Choroid plexus epithelial cell (primary cell): ENCODE measurements around the gene C1R.

Source experiments
- DNase-seq: peaks from one replicate; pipeline ENCODE4 v3.0.0-alpha.2; 2010; ENCODE audit warnings: low read depth
- H3K4me3 ChIP-seq: 2 replicates; pipeline ENCODE4 v1.5.1; 2011; ENCODE audit warnings: low read depth, mild to moderate bottlenecking, control low read depth, low read length, moderate library complexity
- TF ChIP-seq, protein P1 (sequence below): conservative IDR thresholded peaks from 2 replicates; pipeline ENCODE4 v1.5.1; 2011; ENCODE audit warnings: low read depth, mild to moderate bottlenecking, control low read depth, inconsistent platforms, low read length, moderate library complexity

C1R gene

DNA sequence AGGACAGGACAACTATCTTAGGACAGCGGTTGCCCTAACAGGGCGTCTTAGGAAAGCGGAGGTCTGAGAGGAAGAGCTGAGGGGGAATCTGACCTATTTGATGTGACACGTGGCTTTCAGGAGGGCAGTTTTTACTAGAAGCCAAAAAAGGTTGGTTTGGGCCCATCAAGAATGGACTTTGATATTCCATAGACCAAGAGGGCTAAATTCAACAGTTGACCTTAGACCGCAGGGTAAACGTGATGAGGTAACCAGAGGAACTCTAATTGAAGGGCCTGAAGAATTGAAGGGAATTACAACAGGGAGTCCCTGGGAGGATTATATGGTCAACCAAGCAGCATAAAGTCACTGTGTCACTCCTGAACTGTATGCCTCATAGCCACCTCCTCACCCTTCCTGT lies 20.2 kb downstream of the C1R start:
- DNase-seq, result no peak
- no peak overlapping the region for H3K4me3 ChIP-seq
- TF ChIP-seq, protein P1, sequence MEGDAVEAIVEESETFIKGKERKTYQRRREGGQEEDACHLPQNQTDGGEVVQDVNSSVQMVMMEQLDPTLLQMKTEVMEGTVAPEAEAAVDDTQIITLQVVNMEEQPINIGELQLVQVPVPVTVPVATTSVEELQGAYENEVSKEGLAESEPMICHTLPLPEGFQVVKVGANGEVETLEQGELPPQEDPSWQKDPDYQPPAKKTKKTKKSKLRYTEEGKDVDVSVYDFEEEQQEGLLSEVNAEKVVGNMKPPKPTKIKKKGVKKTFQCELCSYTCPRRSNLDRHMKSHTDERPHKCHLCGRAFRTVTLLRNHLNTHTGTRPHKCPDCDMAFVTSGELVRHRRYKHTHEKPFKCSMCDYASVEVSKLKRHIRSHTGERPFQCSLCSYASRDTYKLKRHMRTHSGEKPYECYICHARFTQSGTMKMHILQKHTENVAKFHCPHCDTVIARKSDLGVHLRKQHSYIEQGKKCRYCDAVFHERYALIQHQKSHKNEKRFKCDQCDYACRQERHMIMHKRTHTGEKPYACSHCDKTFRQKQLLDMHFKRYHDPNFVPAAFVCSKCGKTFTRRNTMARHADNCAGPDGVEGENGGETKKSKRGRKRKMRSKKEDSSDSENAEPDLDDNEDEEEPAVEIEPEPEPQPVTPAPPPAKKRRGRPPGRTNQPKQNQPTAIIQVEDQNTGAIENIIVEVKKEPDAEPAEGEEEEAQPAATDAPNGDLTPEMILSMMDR, result no peak

DNA sequence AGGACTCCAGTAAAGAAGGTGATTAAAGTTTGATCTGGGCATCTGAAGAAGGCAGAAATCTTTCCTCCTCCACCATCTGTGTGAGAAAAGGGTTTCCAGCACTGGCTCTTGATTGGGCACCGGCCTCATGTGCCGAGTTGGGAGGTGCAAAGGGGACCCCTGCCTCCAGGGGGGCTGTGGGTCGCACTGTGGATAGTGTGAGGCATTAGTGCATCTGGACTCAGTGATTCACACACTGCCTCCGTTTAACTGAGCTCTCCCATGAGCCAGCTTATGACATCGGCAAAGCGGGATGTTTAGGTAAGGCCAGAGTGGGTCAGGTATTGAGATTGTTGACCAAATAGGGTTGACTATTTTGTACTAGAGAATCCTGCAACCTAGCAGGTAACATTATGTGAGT lies 22.9 kb downstream of the C1R start:
- H3K4me3 ChIP-seq, result no peak overlapping the region
- TF ChIP-seq, protein P1, result no peak
- DNase-seq, result no peak

DNA sequence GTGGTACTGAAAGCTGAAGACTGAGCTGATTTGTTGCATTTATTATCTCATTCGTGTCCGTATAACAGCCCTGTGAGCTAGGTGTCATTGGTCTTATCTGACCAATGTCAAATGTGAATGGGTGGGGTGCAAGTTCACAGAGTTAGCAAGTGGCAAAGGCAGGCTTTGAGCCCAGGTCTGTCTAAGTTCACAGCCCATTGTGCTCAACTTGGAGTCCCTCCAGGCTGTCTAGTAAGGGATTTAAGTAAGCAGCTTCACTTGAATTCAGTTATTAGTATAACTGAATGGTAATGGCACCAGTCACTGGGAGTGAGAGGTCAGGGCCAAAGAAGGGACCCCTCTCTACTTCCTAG lies 23.3 kb downstream of the C1R start:
- TF ChIP-seq, protein P1, result no peak
- DNase-seq, result no peak

DNA sequence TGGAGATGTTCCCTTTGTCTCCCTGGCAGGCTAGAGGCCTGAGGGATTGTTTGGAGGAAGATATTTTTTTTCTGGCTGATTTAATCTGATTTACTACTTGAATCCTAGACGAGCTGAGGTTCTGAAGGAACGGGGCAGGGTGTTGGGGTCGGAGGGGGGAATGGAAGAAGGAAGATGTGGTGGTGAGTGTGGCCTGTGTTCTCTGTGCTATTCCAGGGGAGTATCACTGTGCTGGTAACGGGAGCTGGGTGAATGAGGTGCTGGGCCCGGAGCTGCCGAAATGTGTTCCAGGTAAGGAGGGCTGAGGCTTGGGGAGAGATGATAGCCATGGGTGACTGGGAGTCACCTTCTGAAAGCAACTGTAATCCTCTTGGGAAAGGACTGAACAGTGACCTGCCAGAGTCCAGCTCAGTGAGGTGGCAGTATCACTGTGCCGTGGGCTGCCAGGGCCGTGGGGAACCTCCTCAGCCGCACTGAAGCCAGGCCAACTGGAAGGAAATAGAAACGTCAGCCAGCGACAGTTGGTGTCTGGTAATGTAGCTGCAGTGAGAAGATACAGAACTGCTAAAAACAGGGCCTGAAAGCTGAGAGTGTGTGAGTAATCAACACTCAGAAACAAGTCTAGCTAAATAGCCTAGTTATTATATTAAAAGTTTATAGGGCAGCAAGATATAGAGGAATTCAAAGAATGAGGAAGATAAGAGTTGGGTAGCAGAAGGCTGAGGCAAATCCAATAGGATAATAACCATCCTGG lies 23.8 kb downstream of the C1R start:
- TF ChIP-seq, protein P1, result no peak
- H3K4me3 ChIP-seq, result no peak overlapping the region
- peak; percentile 65 for DNase-seq

More for the DNA sequence above, 23.3 kb downstream of the C1R start:
- no peak overlapping the region for H3K4me3 ChIP-seq

DNA sequence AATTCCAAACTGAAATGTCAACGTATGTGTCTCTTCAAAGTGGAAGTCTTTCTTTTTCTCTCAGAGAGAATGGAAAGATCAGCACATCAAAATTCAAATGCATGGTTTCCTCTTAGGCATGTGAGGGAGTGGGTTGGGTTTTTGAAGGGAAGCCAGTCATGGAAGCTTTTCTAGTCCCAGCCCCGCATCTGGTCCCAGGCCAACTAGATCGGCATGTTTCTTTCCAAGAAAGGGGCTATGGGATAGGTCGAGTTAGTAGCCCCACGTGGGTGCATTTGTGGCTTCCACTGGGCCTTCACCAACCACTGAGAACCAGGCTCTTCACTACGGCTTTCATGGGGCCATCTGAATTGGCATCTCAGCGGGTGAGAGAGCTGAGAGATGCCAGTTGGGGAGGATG lies 25.1 kb downstream of the C1R start:
- DNase-seq, result no peak
- H3K4me3 ChIP-seq, result no peak overlapping the region
- TF ChIP-seq, protein P1, result no peak

DNA sequence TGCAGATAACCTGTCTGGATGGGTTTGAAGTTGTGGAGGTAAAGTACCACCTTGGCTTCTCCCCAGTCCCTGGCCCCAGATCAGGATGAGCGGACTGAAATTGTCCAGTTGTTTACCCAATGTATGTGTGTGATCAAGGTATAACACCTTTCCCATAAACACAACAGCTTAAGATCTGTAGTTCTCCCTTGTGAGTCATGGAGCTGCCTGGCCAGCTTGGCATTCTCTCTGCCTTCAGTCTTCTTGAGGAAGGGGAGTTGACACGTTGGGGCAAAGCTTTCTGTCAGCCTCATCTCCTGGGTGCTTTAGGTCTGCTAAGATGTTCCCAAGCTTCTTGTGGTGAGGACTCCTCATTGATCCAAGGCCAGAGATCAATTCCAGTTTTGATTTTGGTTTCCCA lies 25.6 kb downstream of the C1R start:
- TF ChIP-seq, protein P1, result no peak
- H3K4me3 ChIP-seq, result no peak overlapping the region
- no peak for DNase-seq

DNA sequence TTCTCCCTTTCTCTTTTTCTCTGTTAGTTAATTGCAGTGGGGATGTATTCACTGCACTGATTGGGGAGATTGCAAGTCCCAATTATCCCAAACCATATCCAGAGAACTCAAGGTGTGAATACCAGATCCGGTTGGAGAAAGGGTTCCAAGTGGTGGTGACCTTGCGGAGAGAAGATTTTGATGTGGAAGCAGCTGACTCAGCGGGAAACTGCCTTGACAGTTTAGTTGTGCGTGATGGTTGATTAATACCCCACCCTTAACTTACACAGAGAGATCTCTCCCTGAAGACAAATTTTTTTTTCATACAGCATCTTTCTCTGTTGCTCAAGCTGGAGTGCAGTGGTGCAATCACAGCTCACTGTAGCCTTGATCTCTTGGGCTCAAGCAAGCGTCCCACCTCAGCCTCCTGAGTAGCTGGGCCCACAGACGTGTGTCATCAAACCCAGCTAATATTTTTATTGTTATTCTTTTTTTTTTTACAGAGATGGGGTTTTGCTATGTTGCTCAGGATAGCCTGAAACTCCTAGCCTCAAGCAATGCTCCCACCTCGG lies 27.1 kb downstream of the C1R start:
- no peak for DNase-seq
- TF ChIP-seq, protein P1, result no peak
- H3K4me3 ChIP-seq, result no peak overlapping the region
